CD4-positive, alpha-beta T cell (primary cell): Measurements from ENCODE around the gene PLEKHO1. TPM values are rescaled to one million over a fixed set of nuclear protein-coding genes. Genes with fewer than 3 reads are reported as not detected.

ENCODE experiments used
- ATAC-seq: fragments of 200-7000 bp; cut with Tn5 transposase; one replicate; pipeline ENCODE4 v1.10.0; 2022; ENCODE audit warnings: mild to moderate bottlenecking; ENCODE audit not compliant: poor library complexity
- CTCF ChIA-PET: fragments of 350-600 bp; sonication (Branson Sonifier 250); formaldehyde crosslinking; loops from one replicate; lab custom pipeline; 2021; ENCODE audit warnings: antibody characterized with exemption, inconsistent platforms; lab: Charles Lee
- POLR2A ChIA-PET: fragments of 350-600 bp; sonication (Branson Sonifier 250); formaldehyde crosslinking; loops from one replicate; lab custom pipeline; 2021; ENCODE audit warnings: antibody characterized with exemption, inconsistent platforms; lab: Charles Lee
- DNase-seq, 14 experiments: peaks; one replicate each; pipeline ENCODE4 v3.0.0-alpha.2; 2013 to 2020; ENCODE audit warnings: mixed read lengths in 2 of 14
- H3K27ac ChIP-seq, 2 donors: one replicate each; pipeline versions ENCODE4 v1.5.1 to v1.7.0; 2013; ENCODE audit warnings: low read length in 2 of 2, low read depth in 1 of 2, mild to moderate bottlenecking in 1 of 2
- H3K27me3 ChIP-seq, 2 experiments: 1 replicate in 1 of 2; 2 replicates in 1 of 2; pipeline versions ENCODE4 v1.6.1 to v1.7.0; 2013; ENCODE audit warnings: low read length in 2 of 2, control low read depth in 1 of 2, mild to moderate bottlenecking in 1 of 2, moderate library complexity in 1 of 2; ENCODE audit not compliant: insufficient read depth in 2 of 2, control insufficient read depth in 1 of 2
- H3K36me3 ChIP-seq: one replicate; pipeline ENCODE4 v1.6.1; 2013; ENCODE audit warnings: low read length, control low read depth; ENCODE audit not compliant: insufficient read depth
- H3K4me1 ChIP-seq: one replicate; pipeline ENCODE4 v1.6.1; 2013; ENCODE audit warnings: low read length, control low read depth; ENCODE audit not compliant: insufficient read depth
- H3K4me3 ChIP-seq: one replicate; pipeline ENCODE4 v1.5.1; 2013; ENCODE audit warnings: mild to moderate bottlenecking, low read length, moderate library complexity
- H3K9me3 ChIP-seq, 2 experiments: 1 replicate in 1 of 2; 2 replicates in 1 of 2; pipeline versions ENCODE4 v1.6.1 to v1.7.0; 2013; ENCODE audit warnings: low read length in 2 of 2, mild to moderate bottlenecking in 2 of 2, control low read depth in 1 of 2, moderate library complexity in 1 of 2; ENCODE audit not compliant: control insufficient read depth in 1 of 2, insufficient read depth in 1 of 2
- H3K27ac Mint-ChIP-seq: one replicate; pipeline ENCODE4 v1.8.0; 2020; ENCODE audit warnings: mixed read lengths
- H3K27me3 Mint-ChIP-seq: one replicate; pipeline ENCODE4 v1.8.0; 2021; ENCODE audit warnings: mixed read lengths
- H3K36me3 Mint-ChIP-seq: one replicate; pipeline ENCODE4 v1.8.0; 2021; ENCODE audit warnings: low read depth, mixed read lengths
- H3K4me1 Mint-ChIP-seq: one replicate; pipeline ENCODE4 v1.8.0; 2021; ENCODE audit warnings: low read depth, mixed read lengths
- H3K4me3 Mint-ChIP-seq: one replicate; pipeline ENCODE4 v1.8.0; 2020; ENCODE audit warnings: mild to moderate bottlenecking, mixed read lengths
- H3K9me3 Mint-ChIP-seq: one replicate; pipeline ENCODE4 v1.8.0; 2020; ENCODE audit warnings: mixed read lengths
- CTCF ChIP-seq: fragments of 200-600 bp; IDR thresholded peaks from one replicate; pipeline ENCODE4 v1.8.0; 2022; ENCODE audit warnings: antibody characterized with exemption, mild to moderate bottlenecking
- intact Hi-C, 2 experiments: fragments of 100-400 bp; cut with DNase I in 1 of 2; cut with micrococcal nuclease in 1 of 2; formaldehyde crosslinking; loops; one replicate each; pipeline versions ENCODE4 v1.15.1 to v1.9.0; 2023 to 2025; cut with DNase I, micrococcal nuclease
- total RNA-seq, 174 experiments: library from RNA in 2 of 174; stranded (reverse) in 2 of 174; gene quantifications; one replicate each; pipeline ENCODE4 v1.2.3 and lab custom pipeline; 2021 to 2026

The PLEKHO1 gene
- total RNA-seq, 2 experiments from 2014 or later = 97.6 to 110 TPM

GRCh38 chr1:150162582-150162861 is 12.8 kb downstream of the PLEKHO1 start:
- no peaks in the 10 kb centered on the region for H3K9me3 Mint-ChIP-seq
- H3K4me1 ChIP-seq = peaks cover 64% of the 10 kb centered on the region
- no peak for TF ChIP-seq CTCF
- H3K4me3 Mint-ChIP-seq = no peak overlapping the region
- H3K9me3 ChIP-seq = no peaks in the 10 kb centered on the region
- H3K36me3 ChIP-seq = peaks cover 22% of the 10 kb centered on the region
- peak overlapping the region; percentile 41 for H3K27ac Mint-ChIP-seq
- ChIA-PET POLR2A (interaction anchor here (1.0 to 3.7 kb wide), 6 partner anchors 12 to 94 kb away, joined by 3 to 53 read pairs (median 12); partner anchors contain the start of genes PLEKHO1 and VPS45), CTCF (interaction anchor here (1.0 to 8.4 kb wide), 3 partner anchors 12 to 89 kb away, joined by 3 to 49 read pairs (median 3); no protein-coding TSS in a partner anchor)
- H3K4me3 ChIP-seq = no peak overlapping the region
- no peak overlapping the region for H3K27ac ChIP-seq
- ATAC-seq = no peak
- peaks cover 36% of the 10 kb centered on the region for H3K36me3 Mint-ChIP-seq
- H3K4me1 Mint-ChIP-seq = peaks cover 55% of the 10 kb centered on the region
- H3K27me3 Mint-ChIP-seq = no peaks in the 10 kb centered on the region
- H3K27me3 ChIP-seq = no peaks in the 10 kb centered on the region
- no peak for DNase-seq
- intact Hi-C loops = no loop called here

DNA sequence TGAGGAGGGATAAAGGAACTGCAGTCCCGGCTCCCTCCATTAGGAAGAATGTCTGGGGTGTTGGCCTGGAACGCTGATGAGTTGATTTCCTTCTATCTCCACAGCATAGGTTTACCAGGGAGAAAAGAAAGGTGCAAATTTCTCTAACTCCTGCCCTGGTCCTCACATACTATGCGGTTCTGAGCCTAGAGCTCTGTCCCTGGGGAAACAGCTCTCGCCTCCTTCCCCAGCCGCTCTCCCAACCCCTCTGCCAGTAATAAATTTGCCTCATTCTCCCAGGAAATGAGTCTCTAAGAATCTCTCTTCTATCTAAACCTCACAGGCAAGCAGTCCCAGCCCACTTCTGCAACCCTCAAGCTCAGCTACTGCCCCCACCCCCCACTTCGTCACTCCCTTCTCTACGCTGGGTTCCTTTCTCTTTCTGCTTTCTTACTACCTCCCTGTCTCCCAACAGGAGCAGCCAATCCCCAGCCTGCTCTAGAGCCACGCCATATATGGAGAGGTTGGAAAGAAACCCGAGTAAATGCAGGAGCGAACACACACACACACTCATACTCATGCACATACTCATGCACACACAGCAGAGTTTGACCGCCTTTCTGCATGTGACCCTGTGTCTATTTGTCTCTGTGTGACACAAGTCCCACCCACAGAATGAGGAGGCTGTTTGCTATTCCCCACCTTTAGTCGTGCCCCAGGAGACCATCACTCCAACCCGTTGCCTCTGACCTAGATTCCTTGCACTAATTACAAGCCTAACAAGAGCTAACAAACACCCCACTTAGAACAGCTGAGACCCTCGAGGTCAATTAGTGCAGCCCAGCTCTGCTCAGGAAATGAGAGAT is 13.4 kb downstream of the PLEKHO1 start:
- peaks cover 58% of the 10 kb centered on the region for H3K4me1 ChIP-seq
- peaks cover 17% of the 10 kb centered on the region for H3K36me3 ChIP-seq
- no peak overlapping the region for H3K4me3 ChIP-seq
- TF ChIP-seq CTCF = no peak
- CTCF ChIA-PET = interaction anchor here (8.4 kb wide), 1 partner anchor 90 kb away, joined by 49 read pairs; no protein-coding TSS in a partner anchor
- Mint-ChIP-seq H3K4me1 (peaks cover 49% of the 10 kb centered on the region), H3K4me3 (peak overlapping the region; percentile 8), H3K36me3 (peaks cover 30% of the 10 kb centered on the region), H3K9me3 (no peaks in the 10 kb centered on the region), H3K27ac (peak overlapping the region; percentile 42), H3K27me3 (no peaks in the 10 kb centered on the region)
- ATAC-seq = peak; percentile 54
- DNase-seq = peak in 4 of 14 experiments; percentile 30 to 68 (median 48)
- intact Hi-C loops = no loop called here
- H3K27ac ChIP-seq = no peak overlapping the region
- H3K27me3 ChIP-seq = no peaks in the 10 kb centered on the region
- POLR2A ChIA-PET = interaction anchor here (1.9 to 3.7 kb wide), 5 partner anchors 12 to 95 kb away, joined by 5 to 53 read pairs (median 12); partner anchors contain the start of genes PLEKHO1 and VPS45
- H3K9me3 ChIP-seq = no peaks in the 10 kb centered on the region

GRCh38 chr1:150164224-150164623 is 14.5 kb downstream of the PLEKHO1 start:
- Mint-ChIP-seq H3K9me3 (no peaks in the 10 kb centered on the region), H3K4me3 (no peak overlapping the region), H3K36me3 (peaks cover 20% of the 10 kb centered on the region), H3K27me3 (no peaks in the 10 kb centered on the region), H3K4me1 (peaks cover 43% of the 10 kb centered on the region), H3K27ac (no peak overlapping the region)
- Histone ChIP-seq H3K36me3 (peaks cover 7% of the 10 kb centered on the region), H3K4me3 (no peak overlapping the region), H3K9me3 (no peaks in the 10 kb centered on the region), H3K27ac (no peak overlapping the region), H3K4me1 (peaks cover 47% of the 10 kb centered on the region), H3K27me3 (peaks cover 0 to 2% of the 10 kb centered on the region in 2 experiments)
- intact Hi-C loops = no loop called here
- CTCF ChIA-PET = interaction anchor here (5.7 kb wide), 1 partner anchor 91 kb away, joined by 77 read pairs; no protein-coding TSS in a partner anchor
- DNase-seq (no peak), ATAC-seq (no peak)
- POLR2A ChIA-PET = interaction anchor here (1.5 kb wide), 1 partner anchor 12 kb away, joined by 7 read pairs; no protein-coding TSS in a partner anchor
- TF ChIP-seq CTCF = no peak
